ENCODE measurements around the gene MTFR1L.
A peak's percentile ranks its signal among the peaks of the same experiment; 100 is the strongest.
"Not testable (repeated sequence)": the region's sequence is repeated elsewhere in the genome, so short reads cannot be mapped to it uniquely, and the experiment has no call there.

Gene MTFR1L

GRCh38 chr1:25829046-25829445, 9.3 kb downstream of the MTFR1L start:
- no peak for DNase-seq

DNA sequence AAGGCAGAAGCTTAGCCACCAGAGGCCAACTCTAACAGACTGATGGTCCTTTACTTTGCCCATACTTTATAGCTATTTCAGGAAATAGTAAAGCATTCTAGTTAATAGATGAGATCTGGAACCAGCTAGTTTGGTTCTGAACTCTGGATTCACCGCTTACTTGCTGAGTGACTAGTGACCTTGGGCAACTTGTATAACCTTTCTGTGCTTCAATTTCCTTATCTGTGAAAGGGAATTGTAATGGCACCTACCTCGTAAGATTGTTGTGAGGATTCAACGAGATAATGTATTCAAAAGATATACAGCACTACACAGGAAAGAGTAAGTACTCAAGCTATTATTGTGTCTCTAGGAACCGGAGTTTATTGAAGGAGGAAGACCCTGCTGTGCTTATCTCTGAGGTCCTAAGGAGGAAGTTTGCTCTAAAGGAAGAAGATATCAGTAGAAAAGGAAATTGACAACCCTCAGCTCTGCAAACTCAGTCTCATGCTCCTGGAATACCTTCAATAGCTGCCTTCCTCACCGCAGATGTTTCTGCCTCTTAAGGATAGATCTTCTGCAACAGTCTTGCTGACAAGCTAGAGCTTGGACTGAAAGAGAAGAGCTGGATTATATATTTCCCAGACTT, 11.9 kb downstream of the MTFR1L start:
- DNase-seq = no peak

DNA sequence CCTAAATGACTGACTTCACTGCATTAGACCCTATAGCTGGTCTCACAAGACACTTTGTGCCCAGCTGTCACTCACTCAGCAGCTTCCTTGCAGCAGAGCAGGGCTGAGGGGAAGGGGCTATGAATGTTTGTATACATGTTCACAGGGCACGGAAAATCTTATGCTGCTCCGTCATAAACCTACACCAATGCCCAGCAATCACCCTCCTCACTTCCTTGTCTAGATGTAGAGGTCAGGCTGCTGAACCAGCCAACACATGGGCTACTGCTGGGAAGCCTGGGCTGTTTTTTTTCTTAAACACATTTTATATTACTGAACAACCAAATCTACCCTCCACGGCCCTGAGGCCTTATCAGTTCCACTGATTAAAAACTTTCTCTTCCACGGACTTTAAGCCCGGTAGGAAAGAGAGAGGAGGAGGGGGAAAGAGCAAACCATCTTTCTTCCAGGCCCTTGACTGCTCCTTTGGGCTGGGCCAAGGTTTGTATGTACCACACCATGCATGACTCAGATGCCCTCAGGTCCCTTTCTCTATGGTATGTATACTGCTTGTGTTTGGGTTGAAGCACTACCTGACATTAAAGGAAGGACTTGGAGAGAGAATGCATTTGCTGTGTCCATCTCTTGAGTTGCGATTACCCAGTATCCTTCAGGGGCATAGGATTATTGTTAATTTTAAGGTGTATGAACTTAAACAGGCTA, 12.7 kb downstream of the MTFR1L start:
- DNase-seq = no peak

GRCh38 chr1:25833158-25833557, 13.4 kb downstream of the MTFR1L start:
- DNase-seq = no peak

DNA sequence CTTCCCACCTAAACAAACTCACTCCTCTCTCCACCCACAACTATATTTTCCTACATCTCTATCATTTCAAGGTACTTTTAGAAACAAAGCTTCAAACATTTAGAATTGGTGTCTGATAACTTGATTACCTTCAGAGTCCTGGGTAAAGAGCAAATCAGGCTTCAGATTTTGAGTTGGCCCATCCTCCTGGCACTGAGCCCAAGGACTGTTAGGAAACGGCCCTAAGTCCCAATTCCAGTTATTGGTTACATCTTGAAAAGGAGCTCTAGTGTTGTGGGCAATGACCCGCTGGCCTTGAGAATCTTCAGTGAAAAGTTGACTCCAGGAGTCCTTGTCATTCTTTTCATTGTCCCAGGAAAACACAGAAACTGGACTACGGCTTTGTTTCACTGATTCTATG, 15.1 kb downstream of the MTFR1L start:
- no peak for DNase-seq

GRCh38 chr1:25836695-25837094, 16.9 kb downstream of the MTFR1L start:
- no peak for DNase-seq

- no peak for DNase-seq
These were observed 17.6 kb downstream of the MTFR1L start for GRCh38 chr1:25837262-25837875.

- DNase-seq = not testable (repeated sequence)
These were observed 20.1 kb downstream of the MTFR1L start for GRCh38 chr1:25839808-25840207.

DNA sequence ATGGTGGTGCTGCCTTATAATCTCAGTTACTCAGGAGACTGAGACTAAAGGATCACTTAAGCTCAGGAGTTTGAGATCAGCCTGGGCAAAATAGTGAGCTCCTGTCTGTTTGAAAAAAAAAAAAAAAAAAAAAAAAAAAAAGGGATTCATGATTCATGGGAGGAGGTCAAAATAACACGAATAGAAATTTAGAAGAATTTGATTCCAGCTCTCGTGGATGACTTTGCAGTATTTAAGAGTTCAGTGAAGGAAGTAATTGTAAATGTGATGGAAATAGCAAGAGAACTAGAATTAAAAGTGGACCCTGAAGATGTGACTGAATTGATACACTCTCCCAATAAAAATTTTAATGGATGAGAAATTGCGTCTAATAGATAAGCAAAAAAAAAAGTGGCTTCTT, 23.7 kb downstream of the MTFR1L start:
- DNase-seq = no peak

GRCh38 chr1:25844536-25845337, 25.0 kb downstream of the MTFR1L start:
- no peak for DNase-seq

- no peak for DNase-seq
These were observed 25.9 kb downstream of the MTFR1L start for GRCh38 chr1:25845664-25846063.

DNA sequence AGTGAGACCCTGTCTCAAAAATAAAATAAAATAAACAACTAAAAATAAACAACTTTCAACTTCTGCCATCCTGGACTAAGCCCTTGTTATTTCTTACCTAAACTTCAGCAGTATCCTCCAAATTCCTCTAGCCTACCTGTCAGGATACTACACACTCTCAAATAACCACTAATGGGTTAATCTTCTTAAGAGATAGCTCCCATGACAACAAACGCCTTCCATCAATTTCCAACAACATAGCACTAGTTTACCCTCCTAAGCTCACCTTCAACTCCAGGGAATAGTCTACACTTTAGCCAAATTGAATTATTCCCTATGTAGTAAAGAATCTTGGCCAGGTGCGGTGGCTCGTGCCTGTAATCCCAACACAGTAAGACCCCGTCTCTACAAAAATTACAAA, 28.2 kb downstream of the MTFR1L start:
- no peak for DNase-seq

GRCh38 chr1:25848531-25848930, 28.8 kb downstream of the MTFR1L start:
- DNase-seq = no peak

- no peak for DNase-seq
These were observed 34.8 kb downstream of the MTFR1L start for GRCh38 chr1:25854554-25854953.

GRCh38 chr1:25856856-25857255, 37.1 kb downstream of the MTFR1L start:
- DNase-seq = no peak

DNA sequence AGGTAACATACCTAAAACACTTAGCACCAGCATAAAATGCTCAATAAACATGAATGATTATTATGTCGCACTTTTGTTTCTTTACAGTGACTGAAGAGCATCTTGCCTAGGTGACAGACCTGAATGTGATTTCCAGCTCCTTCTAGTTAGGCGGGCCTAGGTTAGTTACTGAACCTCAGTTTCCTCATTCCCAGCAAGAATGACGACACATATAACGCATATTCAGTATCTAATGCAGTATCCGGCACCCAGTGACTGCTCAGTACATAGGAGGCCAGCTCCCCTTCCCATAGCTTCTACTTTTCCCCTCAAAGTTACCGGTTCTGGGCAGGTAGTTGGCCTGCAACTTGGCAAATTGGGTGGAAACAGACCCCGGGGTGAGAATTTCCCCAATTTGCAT, 38.7 kb downstream of the MTFR1L start:
- DNase-seq = no peak

- DNase-seq = peak; percentile 88
These were observed 39.4 kb downstream of the MTFR1L start, which contains the start of gene AUNIP for GRCh38 chr1:25858906-25859789. TSS of gene AUNIP (minus strand) at chr1:25859457. CDS start at chr1:25859357, 100 bp downstream.

GRCh38 chr1:25861316-25862286, 41.8 kb downstream of the MTFR1L start:
- no peak for DNase-seq

- DNase-seq = no peak
These were observed 43.2 kb downstream of the MTFR1L start for GRCh38 chr1:25862785-25863485.

DNA sequence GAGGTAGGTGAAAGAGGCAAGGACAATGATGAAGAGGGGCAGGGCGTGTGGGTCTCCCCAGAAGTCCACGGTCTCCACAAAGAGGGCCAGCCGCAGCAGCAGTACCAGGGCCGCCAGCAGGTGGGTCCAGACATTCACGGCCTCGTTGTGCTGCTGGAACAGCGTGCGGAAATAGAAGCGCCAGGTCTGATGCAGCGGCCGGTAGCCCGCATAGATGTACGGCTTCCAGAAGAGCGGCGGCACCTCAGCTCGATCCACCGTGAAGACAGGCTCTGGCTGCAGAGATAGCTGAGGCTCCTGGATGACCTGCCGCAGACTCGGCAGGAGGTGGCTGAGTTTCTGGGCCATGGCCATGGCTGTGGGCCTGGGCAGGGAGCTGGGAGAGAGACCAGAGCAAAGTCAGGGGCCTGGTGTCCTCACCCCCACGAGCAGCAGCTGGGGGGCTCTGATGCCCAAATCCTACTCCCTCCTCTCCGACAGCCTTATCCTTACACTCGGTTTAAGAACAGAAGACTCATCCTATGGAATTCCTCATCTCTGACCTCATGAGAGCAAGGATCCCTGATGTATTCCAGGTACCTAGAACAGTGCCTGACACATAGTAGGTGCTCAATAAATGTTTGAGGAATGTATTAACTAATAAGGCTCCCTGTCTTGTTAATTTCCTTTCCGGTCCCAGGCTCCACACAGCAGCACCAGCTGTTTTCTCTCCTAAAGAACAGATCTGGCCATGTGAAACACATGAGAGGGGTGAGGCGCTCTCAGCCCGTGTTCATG, 43.9 kb downstream of the MTFR1L start:
- DNase-seq = no peak
